ENCODE results near the gene SIGLEC14. TPM values are rescaled to one million over a fixed set of nuclear protein-coding genes. Genes with fewer than 3 reads are reported as not detected.

The SIGLEC14 gene
- total RNA-seq, 1 donor from 2014 or later: not detected

DNA sequence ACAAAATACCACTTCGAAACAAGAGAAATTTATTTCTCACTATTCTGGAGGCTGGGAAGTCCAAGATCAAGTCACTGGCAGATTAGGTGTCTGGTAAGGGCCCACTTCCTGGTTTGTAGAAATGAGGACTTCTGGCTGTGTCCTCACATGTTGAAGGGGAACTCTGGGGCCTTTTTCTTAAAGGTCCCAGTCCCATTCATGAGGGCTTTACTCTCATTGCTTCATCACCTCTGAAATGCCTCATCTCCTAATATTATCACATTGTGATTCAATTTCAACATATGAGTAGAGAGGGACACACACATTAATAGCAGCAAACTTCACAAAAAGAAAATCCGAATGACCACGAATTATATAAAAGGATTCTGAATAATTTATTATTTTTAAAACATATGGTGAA, 21.6 kb upstream of the SIGLEC14 start:
- peaks cover 2% of the 10 kb centered on the region for H3K27me3 Mint-ChIP-seq (ENCODE audit: unreplicated experiment)
- H3K9me3 Mint-ChIP-seq (ENCODE audit: unreplicated experiment): no peaks in the 10 kb centered on the region

GRCh38 chr19:51664997-51665396, 18.4 kb upstream of the SIGLEC14 start:
- Mint-ChIP-seq H3K9me3 (ENCODE audit: unreplicated experiment) (no peaks in the 10 kb centered on the region), H3K36me3 (ENCODE audit: unreplicated experiment) (no peaks in the 10 kb centered on the region), H3K27me3 (ENCODE audit: unreplicated experiment) (no peaks in the 10 kb centered on the region), H3K4me1 (ENCODE audit: low read depth, unreplicated experiment) (no peaks in the 10 kb centered on the region), H3K27ac (ENCODE audit: unreplicated experiment) (no peak overlapping the region), H3K4me3 (ENCODE audit: unreplicated experiment) (no peak overlapping the region)
- DNase-seq: no peak
- peak; percentile 26 for TF ChIP-seq CTCF (IDR thresholded peaks at IDR 0.05; ENCODE audit: partially characterized antibody, unreplicated experiment)

More for the DNA sequence above, 21.6 kb upstream of the SIGLEC14 start:
- Mint-ChIP-seq H3K27ac (ENCODE audit: unreplicated experiment) (no peak overlapping the region), H3K4me1 (ENCODE audit: low read depth, unreplicated experiment) (no peaks in the 10 kb centered on the region), H3K4me3 (ENCODE audit: unreplicated experiment) (no peak overlapping the region), H3K36me3 (ENCODE audit: unreplicated experiment) (no peaks in the 10 kb centered on the region)
- no peak for DNase-seq
- TF ChIP-seq CTCF (IDR thresholded peaks at IDR 0.05; ENCODE audit: partially characterized antibody, unreplicated experiment): no peak

GRCh38 chr19:51664131-51664530, 17.5 kb upstream of the SIGLEC14 start:
- no peak overlapping the region for H3K27ac Mint-ChIP-seq (ENCODE audit: unreplicated experiment)
- H3K27me3 Mint-ChIP-seq (ENCODE audit: unreplicated experiment): no peaks in the 10 kb centered on the region
- H3K4me1 Mint-ChIP-seq (ENCODE audit: low read depth, unreplicated experiment): no peaks in the 10 kb centered on the region
- no peak for TF ChIP-seq CTCF (IDR thresholded peaks at IDR 0.05; ENCODE audit: partially characterized antibody, unreplicated experiment)
- no peak for DNase-seq
- H3K4me3 Mint-ChIP-seq (ENCODE audit: unreplicated experiment): no peak overlapping the region
- no peaks in the 10 kb centered on the region for H3K9me3 Mint-ChIP-seq (ENCODE audit: unreplicated experiment)
- no peaks in the 10 kb centered on the region for H3K36me3 Mint-ChIP-seq (ENCODE audit: unreplicated experiment)

- Mint-ChIP-seq H3K4me1 (ENCODE audit: low read depth, unreplicated experiment) (no peaks in the 10 kb centered on the region), H3K9me3 (ENCODE audit: unreplicated experiment) (no peaks in the 10 kb centered on the region), H3K36me3 (ENCODE audit: unreplicated experiment) (no peaks in the 10 kb centered on the region), H3K27ac (ENCODE audit: unreplicated experiment) (no peak overlapping the region), H3K27me3 (ENCODE audit: unreplicated experiment) (no peaks in the 10 kb centered on the region), H3K4me3 (ENCODE audit: unreplicated experiment) (no peak overlapping the region)
- TF ChIP-seq CTCF (IDR thresholded peaks at IDR 0.05; ENCODE audit: partially characterized antibody, unreplicated experiment): no peak
- no peak for DNase-seq
Observed at GRCh38 chr19:51663650-51664049, 17.0 kb upstream of the SIGLEC14 start.

DNA sequence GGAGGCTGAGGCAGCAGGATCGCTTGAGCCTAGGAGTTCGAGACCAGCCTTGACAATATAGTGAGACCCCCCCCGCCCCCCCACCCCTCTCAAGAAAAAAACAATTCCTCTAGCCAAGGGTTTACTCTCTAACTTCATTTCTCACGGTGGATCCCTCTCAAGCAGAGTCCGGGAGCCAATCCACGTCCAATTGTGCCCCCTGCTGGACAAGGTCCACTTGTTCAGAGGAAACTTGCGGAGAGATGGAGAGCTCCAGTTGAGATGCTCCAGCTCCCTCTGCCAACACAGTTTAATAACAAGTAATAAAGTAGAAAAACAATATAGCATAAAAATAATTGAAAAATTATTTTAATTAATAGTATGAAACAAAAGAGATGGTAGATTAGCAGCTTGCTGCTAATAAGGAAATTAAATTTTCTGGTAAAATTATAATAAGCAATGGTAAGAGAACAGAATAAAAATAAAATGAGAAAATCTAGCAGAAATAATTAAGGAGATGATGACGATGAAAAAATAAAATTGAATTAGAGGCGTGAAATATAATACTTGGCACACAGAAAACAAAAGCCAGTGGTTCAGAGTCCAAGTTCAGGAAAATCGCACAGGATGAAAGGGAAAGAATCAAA, 14.5 kb upstream of the SIGLEC14 start:
- H3K9me3 Mint-ChIP-seq (ENCODE audit: unreplicated experiment): no peaks in the 10 kb centered on the region
- peak; percentile 88 for DNase-seq
- TF ChIP-seq CTCF (IDR thresholded peaks at IDR 0.05; ENCODE audit: partially characterized antibody, unreplicated experiment): peak; percentile 76
- H3K36me3 Mint-ChIP-seq (ENCODE audit: unreplicated experiment): no peaks in the 10 kb centered on the region
- H3K4me1 Mint-ChIP-seq (ENCODE audit: low read depth, unreplicated experiment): no peaks in the 10 kb centered on the region
- no peaks in the 10 kb centered on the region for H3K27me3 Mint-ChIP-seq (ENCODE audit: unreplicated experiment)
- H3K27ac Mint-ChIP-seq (ENCODE audit: unreplicated experiment): no peak overlapping the region
- no peak overlapping the region for H3K4me3 Mint-ChIP-seq (ENCODE audit: unreplicated experiment)
